Measurements from ENCODE around the gene MPC1L. TPM values are rescaled to one million over a fixed set of nuclear protein-coding genes. Genes with fewer than 3 reads are reported as not detected.

Gene MPC1L
- total RNA-seq (2022; extraction: Qiagen RNA extraction; ENCODE audit: low read depth), result not detected in 5 replicates

GRCh38 chrX:40623139-40623536, at the start of gene MPC1L:
MPC1L (plus strand) TSS chrX:40623428; CDS start chrX:40623566, 138 bp downstream.

GRCh38 chrX:40580537-40581335, 42.5 kb upstream of the MPC1L start, which contains the start of gene ATP6AP2:
ATP6AP2 (plus strand) TSS chrX:40580970; CDS start chrX:40581066, 96 bp downstream.

GRCh38 chrX:40647307-40648197, 24.3 kb downstream of the MPC1L start, which contains the start of gene CXorf38:
CXorf38 (minus strand) TSS chrX:40647561; CDS start chrX:40647520, 41 bp downstream.

Other genes starting within 250 kb of the MPC1L start
- gene ATP6AP2, start 42.5 kb upstream of the MPC1L start, total RNA-seq (2022; extraction: Qiagen RNA extraction; ENCODE audit: low read depth), result 125 to 142 TPM (median 132 TPM) in 5 replicates
- gene CXorf38, start 24.1 kb downstream of the MPC1L start, total RNA-seq (2022; extraction: Qiagen RNA extraction; ENCODE audit: low read depth), result 7.9 to 12.0 TPM (median 11.1 TPM) in 5 replicates
- gene MED14, start 112.1 kb downstream of the MPC1L start, total RNA-seq (2022; extraction: Qiagen RNA extraction; ENCODE audit: low read depth), result 16.8 to 25.1 TPM (median 21.3 TPM) in 5 replicates